NCI-H2081 (cell line): Measurements from ENCODE around the gene SDCCAG8.

ENCODE experiments used
- DNase-seq, 2 experiments: peaks; one replicate each; lab custom pipeline; 2025; lab: John Stamatoyannopoulos, UW

Gene SDCCAG8

DNA sequence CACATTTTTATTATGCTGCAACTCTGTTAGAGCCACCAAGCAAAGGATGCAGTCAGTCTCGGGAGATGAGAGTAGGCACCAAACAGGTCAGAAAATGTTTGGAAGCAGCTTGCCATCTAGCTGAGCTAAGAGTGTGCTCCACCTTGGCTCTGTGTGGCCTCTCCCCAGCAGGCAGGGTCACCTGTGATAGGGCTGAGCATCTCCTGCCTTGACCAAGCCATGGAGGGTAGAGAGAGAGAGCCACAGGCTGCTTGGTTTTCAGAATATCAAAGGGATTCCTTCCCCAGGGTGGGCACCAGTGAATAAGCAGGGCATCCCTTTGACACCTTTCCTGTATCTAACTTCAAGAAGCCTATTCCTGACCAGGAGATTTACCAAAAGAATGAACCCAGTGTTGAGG lies 135.5 kb downstream of the SDCCAG8 start:
- DNase-seq: no peak

DNA sequence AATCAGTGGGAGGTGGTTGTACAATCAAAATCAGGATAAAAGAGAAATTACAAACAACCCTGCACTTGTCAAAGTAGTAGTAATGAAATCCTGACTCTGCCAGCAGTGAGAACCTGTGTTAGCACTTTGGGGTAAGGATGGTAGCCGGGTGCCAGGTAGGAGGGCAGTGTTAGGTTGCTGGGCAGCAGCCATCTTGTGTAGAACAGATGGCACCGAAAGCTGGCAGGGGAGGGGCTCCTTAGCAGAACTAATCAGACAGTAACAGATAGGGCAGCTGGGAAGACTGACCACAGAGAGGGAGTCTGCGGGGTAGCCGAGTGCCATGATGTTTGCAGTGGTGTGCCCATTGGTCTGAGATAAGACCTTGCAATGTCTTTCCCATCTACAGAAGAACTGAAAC lies 137.3 kb downstream of the SDCCAG8 start:
- peak; percentile 14 for DNase-seq

DNA sequence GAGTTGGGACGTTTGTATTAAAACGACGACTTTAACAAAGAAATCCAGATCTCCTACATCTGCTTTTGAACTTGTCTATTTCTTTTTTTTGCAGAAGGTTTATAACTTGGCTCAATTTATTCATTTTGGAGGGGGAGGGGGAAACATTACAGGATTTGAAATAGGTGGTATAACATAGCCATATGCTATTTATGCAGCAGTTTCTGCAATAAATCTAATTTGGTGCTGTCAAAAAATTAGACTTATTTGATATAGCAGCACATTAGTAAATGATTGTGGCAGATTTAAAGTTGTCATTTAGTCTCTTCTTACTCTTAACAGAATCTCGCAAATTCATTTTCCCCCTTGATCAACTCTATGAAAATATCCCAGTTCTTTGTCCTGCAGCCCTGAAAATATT lies 138.2 kb downstream of the SDCCAG8 start:
- no peak for DNase-seq

DNA sequence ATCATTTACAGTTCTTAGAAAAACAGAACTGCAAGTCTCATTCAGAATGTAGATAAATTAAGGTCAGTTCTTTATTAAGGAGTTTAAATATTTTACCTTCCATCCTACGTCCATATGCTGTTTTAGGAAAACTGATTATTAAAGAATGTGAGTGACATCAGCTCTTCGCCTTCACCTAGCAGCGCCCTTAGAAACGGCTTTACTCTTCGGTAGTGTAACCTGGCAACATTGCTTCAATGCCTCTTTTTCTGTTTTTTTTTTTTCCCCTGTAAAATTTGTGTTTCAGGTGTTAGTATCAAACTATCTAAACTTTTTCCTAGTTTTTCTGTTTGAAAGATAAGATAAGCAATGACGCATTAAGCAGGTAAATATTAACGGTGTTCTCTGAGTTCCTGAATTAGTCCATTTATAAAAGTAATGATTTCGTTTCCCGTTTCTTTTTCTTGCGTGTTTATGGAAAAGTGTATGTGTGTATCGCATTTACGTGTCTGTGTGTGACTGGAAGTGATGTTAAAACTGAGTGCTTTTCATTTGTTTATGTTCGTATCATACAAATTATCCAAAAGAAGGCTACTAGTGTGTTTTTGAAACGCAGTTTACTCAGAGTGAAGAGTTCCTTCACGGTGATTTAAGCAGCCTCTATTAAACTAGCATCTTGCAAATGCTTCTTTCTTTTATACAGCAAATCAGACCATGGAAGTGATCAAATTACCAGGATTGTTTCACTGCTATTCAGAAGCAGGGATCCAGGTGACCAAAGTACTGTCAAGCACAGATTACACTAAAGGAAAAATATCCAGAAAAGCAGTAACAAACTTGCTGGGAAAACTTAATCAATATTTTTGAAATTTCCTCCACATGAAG lies 139.0 kb downstream of the SDCCAG8 start:
- DNase-seq: peak; percentile 8 to 29

DNA sequence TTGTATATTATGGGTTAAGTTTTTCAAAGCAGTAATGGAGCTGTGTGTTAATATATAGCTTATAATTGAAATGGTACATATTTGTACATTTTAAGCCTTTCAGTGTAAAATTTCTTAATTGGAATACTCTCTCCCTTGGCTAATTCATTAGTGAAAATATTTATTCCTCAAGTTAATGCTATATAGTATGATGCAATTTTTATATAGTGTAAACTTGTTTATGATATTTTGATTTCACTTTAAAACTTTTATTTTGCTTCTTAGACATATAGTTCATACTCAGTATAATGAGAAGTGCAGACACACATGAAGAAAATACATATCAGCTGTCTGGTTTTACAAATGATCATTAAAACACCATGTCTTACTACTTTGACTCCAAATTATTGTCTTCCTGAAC lies 140.6 kb downstream of the SDCCAG8 start:
- DNase-seq: no peak

DNA sequence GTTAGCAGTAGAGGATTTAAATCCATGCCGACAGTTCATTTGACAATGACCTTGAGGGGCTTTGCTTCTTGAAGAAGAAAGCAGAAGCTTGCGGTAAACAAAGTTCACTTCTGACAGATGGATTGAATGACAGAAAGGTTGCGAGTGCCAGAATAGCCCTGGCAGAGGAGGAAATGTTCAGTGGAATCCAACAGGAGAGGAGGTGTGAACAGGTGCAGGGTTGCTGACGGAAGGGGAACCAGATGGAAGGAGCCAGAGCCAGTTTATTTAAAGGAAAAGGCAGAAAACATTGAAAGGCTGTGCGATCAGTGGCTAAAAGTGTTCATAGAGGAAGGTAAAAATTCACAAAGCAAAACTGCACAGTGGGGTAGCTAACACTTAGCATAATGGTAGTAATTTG lies 141.0 kb downstream of the SDCCAG8 start:
- DNase-seq: peak in 1 of 2 experiments; percentile 24

DNA sequence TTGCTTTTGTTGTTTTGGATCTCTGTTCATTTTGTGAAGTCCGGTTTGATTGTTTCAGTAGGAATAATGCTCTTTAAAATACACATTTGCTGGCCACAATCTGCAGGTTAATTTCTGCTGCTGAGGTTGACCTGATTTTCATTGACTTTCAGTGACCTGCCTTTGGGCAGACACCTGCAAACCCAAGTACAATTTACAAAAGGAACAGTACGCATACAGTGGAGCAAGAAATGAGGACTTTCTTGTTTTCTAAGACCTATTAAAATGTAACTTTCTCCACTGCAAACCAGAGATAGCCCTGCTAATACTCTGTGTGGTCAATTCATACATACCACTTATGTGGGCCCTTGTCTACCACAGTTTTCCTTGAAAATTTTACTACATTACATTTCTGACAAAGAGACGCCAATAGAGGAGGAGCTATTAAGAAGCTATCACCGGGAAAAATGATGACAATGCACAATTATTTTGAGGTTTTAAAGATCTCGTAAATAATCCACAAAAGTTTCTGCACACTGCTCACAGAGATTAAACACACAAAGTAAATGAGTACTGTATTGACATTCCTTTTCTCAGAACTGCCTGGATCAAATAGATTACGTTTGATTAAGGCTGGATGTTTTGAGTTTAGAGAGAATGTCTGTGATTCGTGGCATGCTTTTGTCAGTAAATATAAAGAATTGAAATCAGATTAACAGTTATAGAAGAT lies 141.9 kb downstream of the SDCCAG8 start:
- no peak for DNase-seq

DNA sequence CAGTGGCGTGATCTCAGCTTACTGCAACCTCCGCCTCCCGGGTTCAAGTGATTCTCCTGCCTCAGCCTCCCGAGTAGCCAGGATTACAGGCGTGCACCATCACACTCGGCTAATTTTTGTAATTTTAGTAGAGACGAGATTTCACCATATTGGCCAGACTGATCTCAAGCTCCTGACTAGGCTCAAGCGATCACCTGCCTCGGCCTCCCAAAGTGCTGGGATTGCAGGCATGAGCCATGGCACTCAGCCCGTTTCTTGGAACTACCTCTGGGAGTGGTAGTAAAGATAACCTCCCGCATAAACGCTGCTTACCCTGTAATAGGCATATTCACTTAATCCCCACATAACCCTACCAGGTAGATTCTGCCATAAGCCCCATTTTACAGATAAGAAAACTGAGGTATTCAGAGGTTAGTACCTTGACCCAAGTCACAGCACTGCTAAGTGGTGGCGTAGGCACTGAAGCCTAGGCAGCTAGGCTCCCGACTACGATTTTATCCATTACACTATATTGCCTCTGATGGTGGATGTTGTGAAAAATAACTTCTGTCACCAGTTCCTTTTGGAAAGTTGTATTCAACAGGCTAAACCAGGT lies 143.8 kb downstream of the SDCCAG8 start:
- no peak for DNase-seq

DNA sequence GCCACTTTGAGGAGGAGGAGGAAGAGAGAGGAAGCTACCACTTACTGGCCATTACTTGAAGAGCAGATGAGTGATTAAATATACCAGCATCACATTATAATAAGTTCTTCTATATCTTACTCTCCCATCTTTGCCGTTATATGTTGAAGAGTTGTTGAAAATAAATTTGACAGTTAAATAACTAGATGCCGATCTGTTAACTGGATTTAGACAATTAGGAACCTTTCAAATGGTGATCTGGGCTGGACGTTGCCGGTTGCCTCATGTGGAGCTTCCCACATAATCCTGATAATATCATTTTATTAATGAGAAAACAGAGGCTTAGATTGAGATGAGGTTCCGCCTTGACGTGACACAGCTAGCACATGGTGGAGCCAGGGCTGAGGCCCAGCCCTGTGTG lies 147.0 kb downstream of the SDCCAG8 start:
- no peak for DNase-seq

DNA sequence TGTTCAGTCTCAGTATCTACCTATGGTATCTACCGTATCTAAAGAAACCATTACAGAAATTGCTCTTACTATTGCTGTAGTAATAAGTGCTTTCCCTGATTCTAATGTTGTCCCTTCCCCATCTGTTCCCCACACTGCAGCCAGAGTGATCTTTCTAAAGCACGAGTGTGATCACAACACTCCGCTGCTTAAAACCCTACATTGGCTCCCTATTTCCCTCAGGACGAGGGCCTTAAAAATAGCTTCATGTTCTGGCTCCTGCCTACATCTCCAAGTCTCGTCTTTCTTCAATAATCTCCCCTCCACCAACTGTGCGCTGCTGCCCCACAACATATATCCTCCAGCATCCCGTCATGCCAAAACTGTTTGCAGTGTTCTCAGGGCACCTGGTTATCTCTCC lies 150.6 kb downstream of the SDCCAG8 start:
- no peak for DNase-seq

DNA sequence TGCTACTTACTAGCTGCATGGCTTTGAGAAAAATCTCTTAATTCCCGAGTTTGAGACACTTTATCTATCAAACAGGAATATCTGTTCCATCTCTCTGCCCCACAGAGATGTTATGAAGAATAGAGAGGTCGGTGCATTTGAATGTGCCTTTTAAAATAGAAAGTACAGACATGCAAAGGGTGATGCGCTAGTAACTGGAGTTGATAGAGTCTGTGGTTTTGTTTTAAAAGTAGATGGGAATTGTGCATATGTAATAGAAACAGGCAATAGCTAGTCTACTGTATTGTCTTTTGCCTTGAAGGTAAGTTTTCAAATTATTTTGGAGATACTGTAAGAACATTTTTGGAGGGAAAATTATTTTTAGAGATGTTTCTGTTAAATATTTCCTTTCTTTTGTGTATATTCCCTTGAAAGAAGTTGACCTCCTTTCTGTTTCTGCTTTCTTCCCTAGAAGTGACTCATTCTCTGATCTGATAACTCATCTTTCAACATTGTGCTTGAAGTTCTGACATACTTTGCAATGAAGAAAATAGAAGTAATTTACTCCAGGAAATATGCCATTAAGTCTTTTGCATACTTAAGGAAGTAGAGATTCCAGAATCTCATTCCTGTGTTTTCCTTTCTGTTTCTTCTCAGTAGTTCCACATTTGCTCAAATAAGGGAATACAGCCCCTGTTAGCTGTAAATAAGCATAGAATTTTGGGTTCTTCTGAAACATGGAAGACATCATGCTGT lies 151.6 kb downstream of the SDCCAG8 start:
- no peak for DNase-seq

DNA sequence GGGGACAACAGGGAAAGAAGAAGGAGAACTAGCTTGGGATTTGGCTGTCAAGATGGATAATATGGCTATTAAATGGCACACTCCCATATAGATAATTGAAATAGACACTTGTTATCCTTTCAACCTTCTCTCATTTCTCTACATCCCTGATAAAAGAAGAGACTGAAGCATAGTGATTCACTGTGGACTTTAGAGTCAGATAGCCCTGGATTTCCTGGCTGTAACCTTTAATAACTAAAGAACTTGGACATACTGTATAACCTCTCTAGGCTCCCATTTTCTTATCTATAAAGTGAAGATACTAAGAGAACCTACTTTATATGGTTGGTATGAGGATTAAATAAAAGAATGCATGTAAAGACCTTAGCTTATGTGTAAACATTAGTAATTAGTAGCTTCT lies 152.6 kb downstream of the SDCCAG8 start:
- no peak for DNase-seq

DNA sequence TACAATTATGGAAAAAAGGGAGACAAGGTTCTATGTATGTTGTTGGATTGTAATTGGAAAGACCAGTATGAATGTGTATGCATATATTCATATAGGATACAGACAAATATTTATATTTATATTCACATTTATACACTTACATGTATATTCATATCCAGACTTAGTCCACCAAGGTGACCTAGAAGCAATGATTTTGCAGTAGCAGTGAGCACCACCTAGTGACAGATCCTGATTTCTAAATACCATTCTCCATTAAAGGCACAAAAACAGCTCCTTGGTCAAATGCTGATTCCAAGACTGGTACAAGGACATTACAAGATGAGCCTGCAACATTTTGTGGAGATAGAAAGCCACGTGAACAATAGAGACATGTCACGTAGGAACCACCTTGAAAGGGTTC lies 153.4 kb downstream of the SDCCAG8 start:
- DNase-seq: peak in 1 of 2 experiments; percentile 38

DNA sequence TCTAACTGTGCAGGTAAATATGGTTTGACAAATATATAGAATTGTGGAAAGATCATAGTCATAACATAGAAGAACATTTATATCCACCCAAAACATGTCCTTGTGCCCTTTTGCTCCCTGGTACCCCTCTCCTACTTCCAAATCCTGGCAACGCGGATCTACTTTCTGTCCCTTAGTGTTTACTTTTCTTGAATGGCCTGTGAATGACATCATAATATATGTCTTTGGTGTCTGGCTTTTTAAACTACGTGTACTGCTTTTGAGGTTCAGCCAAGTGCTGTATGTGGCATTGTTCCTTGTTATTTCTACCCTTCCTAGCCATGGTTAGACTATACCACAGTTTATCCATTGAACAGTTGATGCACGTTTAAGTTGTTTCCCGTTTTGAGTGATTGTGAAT lies 155.6 kb downstream of the SDCCAG8 start:
- peak in 1 of 2 experiments; percentile 52 for DNase-seq

DNA sequence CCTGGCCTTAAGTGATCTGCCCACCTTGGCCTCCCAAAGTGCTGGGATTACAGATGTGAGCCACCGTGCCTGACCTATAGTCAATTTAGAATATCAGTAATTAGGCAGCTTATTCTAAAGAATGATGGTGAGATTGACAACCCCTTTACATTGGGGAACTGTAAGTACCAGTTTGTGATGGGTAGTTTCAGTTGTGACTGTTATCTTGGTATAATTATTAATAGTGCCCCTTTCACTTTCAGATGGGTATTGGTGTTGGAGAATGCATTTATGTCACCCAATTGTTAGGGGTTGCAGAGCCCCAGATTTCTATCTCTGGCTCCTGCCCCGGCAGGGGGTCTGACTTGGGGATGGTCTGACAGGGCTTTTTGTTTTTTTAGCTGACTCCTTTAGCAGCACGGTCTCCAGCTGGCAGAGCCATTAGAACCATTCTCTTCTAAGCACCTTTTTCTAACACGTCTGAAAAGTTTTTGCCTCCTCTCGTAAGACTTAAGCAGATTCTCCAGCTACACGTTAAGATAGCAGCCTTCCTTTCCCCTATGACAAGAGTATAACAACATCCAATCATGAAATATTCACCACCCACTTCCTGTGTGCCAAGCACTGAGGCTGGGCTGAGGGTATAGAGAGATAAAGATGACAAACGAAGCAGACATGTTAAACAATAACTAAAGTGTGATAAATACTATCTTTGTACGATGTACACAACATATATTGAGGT lies 157.8 kb downstream of the SDCCAG8 start:
- DNase-seq: no peak

DNA sequence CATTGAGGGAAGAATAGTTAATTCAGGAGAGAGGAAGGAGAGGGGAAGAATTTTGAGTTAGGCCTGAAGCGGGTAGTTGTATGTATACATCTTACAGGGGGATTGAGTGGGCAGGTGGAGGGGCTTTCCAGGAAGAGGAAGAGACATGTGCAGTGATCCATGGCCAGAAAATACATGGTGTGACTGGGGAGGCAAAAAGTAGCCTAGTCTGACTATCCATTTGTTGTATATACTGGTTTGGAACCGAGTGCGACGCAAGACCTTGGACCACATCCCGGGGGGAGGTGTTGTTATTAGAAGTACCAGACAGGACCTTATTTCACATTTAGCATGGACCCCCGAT lies 158.3 kb downstream of the SDCCAG8 start:
- DNase-seq: no peak

DNA sequence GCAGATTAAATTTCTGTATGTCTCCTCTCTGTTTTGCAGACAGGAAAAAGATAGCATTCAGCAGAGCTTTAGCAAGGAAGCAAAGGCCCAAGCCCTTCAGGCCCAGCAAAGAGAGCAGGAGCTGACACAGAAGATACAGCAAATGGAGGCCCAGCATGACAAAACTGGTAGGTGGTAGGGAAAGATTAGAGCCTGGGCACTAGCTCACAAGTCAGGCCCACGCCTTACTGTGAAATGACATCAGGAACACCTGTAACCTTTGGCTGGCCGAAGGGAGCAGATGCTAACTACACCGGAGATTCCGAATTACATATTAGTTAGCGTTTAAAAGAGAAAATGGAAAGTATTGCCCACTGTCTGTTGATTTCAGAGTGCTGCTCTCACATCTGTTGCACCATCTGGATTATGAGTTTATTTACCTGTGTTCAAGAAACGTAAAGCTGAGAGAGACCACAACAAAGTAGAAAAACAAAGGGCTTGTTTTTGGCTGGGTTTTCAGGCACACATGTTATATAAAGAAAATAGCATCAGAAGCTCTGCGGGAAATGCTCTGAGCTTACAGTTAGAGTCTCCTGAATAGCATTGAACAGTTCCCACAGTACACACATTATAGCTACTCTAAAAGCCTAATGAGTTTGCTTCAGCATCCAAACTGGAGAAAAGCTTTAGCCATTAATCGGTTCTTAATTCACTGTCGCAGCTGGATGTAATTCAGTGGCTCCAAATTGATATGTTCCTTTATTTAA lies 160.0 kb downstream of the SDCCAG8 start:
- peak in 1 of 2 experiments; percentile 61 for DNase-seq

DNA sequence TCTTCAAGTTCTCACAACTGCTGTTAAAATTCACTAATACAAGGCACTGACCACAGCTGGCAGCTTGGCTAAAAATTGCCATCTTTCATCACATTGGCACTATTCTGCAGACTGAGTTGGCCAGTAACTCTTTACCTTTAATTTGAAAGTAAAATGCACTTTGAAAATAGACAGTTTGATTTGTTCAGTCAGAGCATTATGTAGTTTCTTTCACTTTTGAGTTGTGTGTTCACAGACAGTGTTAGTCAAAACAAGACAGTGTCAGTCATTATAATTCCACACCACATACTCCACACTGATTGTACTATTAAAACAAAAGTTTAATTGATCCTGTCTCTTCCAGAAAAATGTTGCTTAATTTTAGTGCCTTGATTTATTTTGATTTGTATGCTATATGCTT lies 160.7 kb downstream of the SDCCAG8 start:
- DNase-seq: no peak

DNA sequence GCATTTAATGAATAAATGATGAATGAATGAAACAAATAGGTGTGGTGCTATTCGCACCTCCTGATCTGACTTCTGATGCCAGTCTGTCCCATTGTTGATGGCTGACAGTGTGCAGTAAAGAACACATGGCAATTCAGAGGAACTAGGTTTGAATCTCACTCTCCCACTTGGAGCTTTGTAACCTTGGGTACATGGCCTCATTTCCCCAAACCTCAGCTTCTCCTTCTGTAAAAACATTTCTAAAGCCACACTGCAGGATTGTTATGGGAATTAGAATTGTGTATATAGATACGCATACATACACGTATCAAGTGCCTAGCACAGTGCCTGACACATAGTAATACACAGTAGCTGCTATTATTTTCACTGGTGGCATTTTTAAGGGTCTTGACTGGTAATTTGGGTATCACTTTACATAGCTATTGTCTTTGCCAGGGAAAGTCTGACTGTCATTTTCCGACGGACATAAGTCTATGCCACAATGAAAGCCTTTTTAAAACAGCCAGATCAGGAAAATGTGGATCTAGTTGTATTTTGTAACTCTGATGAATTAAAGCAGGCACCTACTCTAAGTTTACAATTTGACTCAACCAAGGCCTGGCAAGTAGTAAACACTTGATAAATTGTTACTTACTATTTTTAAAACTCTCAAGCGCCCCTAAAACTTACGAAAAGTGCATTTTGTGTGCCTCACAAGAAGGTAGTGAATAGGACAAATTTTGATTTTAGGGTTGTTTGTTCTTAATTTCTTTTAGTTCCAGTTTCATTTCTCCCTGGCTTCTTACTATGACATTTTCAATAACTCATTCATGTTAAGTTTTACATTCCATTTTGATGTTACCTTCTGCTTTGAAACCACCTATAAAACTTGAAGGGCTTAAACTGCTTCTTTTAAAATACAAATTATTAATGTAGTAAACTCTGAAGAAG lies 164.4 kb downstream of the SDCCAG8 start:
- DNase-seq: no peak
